GM12864 (cell line): ENCODE data around the gene OPCML.

Experiments used
- DNase-seq: peaks from one replicate; pipeline ENCODE4 v3.0.0-alpha.2; 2011; ENCODE audit warnings: low read depth
- H3K4me3 ChIP-seq: 2 replicates; pipeline ENCODE4 v1.5.1; 2011; ENCODE audit warnings: mild to moderate bottlenecking, low read depth, low read length, control low read depth
- CTCF ChIP-seq: IDR thresholded peaks from 2 replicates; pipeline ENCODE4 v1.5.1; 2011; ENCODE audit warnings: low read depth, mild to moderate bottlenecking, moderate library complexity, low read length, control low read depth, inconsistent platforms; ENCODE audit errors: missing control alignments

Gene OPCML

GRCh38 chr11:133382131-133382812 is 150.0 kb downstream of the OPCML start:
- DNase-seq = no peak
- no peak overlapping the region for H3K4me3 ChIP-seq
- TF ChIP-seq CTCF = no peak

GRCh38 chr11:133381761-133382130 is 150.6 kb downstream of the OPCML start:
- no peak overlapping the region for H3K4me3 ChIP-seq
- DNase-seq = no peak
- no peak for TF ChIP-seq CTCF

DNA sequence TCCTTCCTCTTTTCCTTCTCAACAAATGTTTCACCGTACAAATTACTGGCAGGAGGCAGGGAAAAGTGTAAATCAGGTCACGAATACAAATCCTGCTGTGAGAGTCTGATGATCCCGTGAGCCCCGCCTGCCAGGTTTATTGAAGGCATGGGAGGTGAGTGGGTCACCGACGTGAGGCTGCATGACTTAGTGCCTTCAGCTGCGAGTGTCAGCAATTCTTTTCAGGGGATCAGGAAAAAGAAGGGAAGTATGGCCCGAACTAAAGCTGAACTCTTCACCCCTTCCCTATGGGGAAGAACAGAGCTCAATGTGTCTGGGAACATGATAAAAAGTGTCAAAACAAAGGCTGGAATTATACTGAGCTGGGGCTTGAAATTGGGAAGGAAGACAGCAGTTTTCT is 166.2 kb downstream of the OPCML start:
- H3K4me3 ChIP-seq = no peak overlapping the region
- no peak for DNase-seq
- TF ChIP-seq CTCF = no peak

DNA sequence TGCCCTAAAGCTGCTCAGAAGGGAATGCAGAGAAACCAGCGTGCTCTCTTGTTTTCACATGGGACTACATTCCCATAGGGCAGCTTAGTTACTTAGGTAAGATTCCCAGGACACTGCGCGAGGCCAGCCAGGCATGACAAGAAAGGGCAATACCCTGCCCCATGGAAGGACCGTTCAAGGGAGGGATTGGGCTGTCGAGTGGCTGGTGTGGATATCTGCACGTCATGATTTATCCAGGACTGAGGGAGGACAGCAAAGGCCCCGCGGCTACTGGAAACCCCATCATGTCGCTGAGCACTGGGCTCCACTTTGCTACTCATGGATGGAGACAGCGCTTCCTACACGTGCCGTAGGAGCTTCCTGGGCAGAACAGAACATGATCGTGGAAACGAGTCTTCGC is 169.4 kb downstream of the OPCML start:
- H3K4me3 ChIP-seq = no peak overlapping the region
- no peak for DNase-seq
- TF ChIP-seq CTCF = no peak

GRCh38 chr11:133362156-133362555 is 170.1 kb downstream of the OPCML start:
- TF ChIP-seq CTCF = no peak
- DNase-seq = no peak
- H3K4me3 ChIP-seq = no peak overlapping the region

DNA sequence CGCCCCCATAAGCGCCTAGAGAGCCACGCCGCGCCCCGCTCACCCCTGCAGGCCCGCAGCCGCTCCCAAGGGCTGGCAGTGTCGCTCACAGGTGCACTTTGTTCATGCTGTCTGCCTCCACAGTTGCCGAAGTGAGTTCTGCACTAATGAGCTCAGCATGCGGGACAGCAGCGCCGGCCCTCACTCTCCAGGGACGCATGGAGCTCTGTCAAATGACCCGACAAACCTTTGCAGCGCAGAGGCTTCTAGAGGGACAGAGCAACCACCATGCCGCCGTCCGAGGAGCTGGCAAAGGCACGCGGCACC is 170.7 kb downstream of the OPCML start:
- no peak overlapping the region for H3K4me3 ChIP-seq
- DNase-seq = no peak
- no peak for TF ChIP-seq CTCF

DNA sequence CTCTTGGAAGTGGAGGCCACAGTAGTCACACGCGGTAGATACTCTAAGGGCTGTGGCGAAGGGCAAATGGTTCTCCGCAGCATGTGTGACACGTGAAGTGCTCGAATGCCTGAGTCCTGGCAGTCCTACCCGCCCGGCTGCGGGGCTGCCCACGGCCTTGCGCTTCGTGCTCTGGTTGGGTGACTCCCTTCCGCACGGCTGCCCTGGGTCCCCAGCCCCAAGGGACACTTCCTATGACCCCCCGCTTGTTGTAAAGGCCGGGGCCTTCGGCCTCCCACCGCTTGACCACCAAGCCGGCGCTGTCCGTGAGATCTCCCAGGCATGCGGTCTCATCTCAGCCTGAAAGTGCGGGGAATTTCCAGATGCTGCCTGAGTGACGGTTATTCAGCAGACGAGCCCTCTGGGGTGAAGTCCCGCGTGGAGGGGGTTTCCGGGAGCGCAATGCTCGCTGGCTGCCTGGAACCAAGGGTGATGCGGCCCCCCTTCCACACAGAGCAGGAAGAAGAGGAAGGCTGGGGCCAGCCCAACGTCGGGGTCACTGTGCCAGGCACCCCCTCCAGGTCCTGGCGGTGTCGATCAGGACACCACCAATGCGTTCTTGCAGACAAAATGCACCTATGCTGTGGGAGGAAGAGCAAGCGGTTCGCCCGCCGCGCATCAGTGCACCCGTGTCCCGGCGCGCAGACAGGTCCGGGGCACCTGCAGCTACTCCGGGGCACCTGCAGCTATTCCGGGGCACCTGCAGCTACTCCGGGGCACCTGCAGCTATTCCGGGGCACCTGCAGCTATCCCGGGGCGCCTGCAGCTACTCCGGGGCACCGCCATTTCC is 171.2 kb downstream of the OPCML start:
- DNase-seq = no peak
- TF ChIP-seq CTCF = no peak
- no peak overlapping the region for H3K4me3 ChIP-seq
